Osteoblast (primary cell): ENCODE results near the gene EFCAB10. TPM values are rescaled to one million over a fixed set of nuclear protein-coding genes. Genes with fewer than 3 reads are reported as not detected.

Experiments
- DNase-seq: peaks from one replicate; pipeline ENCODE4 v3.0.0; 2011; ENCODE audit warnings: low spot score, mixed read lengths; ENCODE audit not compliant: insufficient read length; ENCODE audit errors: missing footprints
- H2AFZ ChIP-seq: 2 replicates; pipeline ENCODE4 v1.6.0; 2011; ENCODE audit warnings: mild to moderate bottlenecking, low read length
- H3K27ac ChIP-seq: 2 replicates; pipeline ENCODE4 v1.5.1; 2011; ENCODE audit warnings: mild to moderate bottlenecking, low read depth, low read length, moderate library complexity
- H3K27me3 ChIP-seq: 2 replicates; pipeline ENCODE4 v1.6.0; 2012; ENCODE audit warnings: mild to moderate bottlenecking, control low read depth, inconsistent platforms, low read length, moderate library complexity; ENCODE audit not compliant: insufficient read depth
- H3K36me3 ChIP-seq: 2 replicates; pipeline ENCODE4 v1.5.1; 2011; ENCODE audit warnings: mild to moderate bottlenecking, low read length, control low read depth, moderate library complexity; ENCODE audit not compliant: insufficient read depth
- H3K4me1 ChIP-seq: 2 replicates; pipeline ENCODE4 v1.5.1; 2011; ENCODE audit warnings: mild to moderate bottlenecking, low read length, control low read depth, moderate library complexity; ENCODE audit not compliant: insufficient read depth
- H3K4me2 ChIP-seq: 2 replicates; pipeline ENCODE4 v1.6.0; 2011; ENCODE audit warnings: mild to moderate bottlenecking, low read length; ENCODE audit not compliant: insufficient read depth
- H3K4me3 ChIP-seq: fragments of 200-600 bp; sonication (generic); 3 replicates; pipeline ENCODE4 v1.5.1; 2012; ENCODE audit warnings: mild to moderate bottlenecking, low read length, inconsistent platforms; ENCODE audit not compliant: insufficient read depth
- H3K79me2 ChIP-seq: 2 replicates; pipeline ENCODE4 v1.6.0; 2012; ENCODE audit warnings: mild to moderate bottlenecking, low read length, control low read depth, inconsistent platforms; ENCODE audit not compliant: insufficient read depth
- H3K9me3 ChIP-seq: 2 replicates; pipeline ENCODE4 v1.5.1; 2011; ENCODE audit warnings: low read depth, low read length, control low read depth
- H4K20me1 ChIP-seq: 2 replicates; pipeline ENCODE4 v1.6.0; 2012; ENCODE audit warnings: mild to moderate bottlenecking, low read length, control low read depth; ENCODE audit not compliant: insufficient read depth
- total RNA-seq: library from RNA; depleted of rRNA; stranded (reverse); fragments of >200 nt; gene quantifications from 2 replicates; pipeline ENCODE4 v1.2.3, GENCODE V29; 2012
- TF ChIP-seq, protein P1 (sequence below): IDR thresholded peaks from 2 replicates; pipeline ENCODE4 v1.5.1; 2011; ENCODE audit warnings: mild to moderate bottlenecking, low read depth, low read length, moderate library complexity; ENCODE audit errors: extremely low read depth

EFCAB10 gene
- total RNA-seq, 1 donor = not detected

DNA sequence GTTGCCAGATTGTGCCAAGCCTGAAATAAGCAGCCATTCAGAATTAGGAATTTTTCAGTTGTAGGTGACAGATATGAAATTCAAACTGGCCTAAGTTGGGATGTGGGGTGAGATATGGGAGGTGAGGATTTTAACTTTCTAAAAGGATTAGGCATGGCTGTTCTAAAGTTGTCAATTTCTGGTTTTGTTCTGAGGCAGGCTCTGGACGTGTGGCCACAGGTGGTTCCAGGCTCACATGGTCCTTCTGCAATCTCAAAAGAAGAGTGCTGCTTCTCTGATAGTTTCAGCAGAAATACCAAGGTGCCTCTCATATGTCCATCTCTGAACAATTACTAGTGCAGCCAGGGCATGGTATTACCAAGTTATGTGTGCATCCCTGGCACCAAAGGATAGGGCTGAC lies 21.4 kb downstream of the EFCAB10 start:
- H3K4me3 ChIP-seq = no peak overlapping the region
- no peaks in the 10 kb centered on the region for H3K4me1 ChIP-seq
- no peak overlapping the region for H3K27ac ChIP-seq
- H3K36me3 ChIP-seq = peaks cover 57% of the 10 kb centered on the region
- H3K4me2 ChIP-seq = no peak overlapping the region
- TF ChIP-seq, protein P1, sequence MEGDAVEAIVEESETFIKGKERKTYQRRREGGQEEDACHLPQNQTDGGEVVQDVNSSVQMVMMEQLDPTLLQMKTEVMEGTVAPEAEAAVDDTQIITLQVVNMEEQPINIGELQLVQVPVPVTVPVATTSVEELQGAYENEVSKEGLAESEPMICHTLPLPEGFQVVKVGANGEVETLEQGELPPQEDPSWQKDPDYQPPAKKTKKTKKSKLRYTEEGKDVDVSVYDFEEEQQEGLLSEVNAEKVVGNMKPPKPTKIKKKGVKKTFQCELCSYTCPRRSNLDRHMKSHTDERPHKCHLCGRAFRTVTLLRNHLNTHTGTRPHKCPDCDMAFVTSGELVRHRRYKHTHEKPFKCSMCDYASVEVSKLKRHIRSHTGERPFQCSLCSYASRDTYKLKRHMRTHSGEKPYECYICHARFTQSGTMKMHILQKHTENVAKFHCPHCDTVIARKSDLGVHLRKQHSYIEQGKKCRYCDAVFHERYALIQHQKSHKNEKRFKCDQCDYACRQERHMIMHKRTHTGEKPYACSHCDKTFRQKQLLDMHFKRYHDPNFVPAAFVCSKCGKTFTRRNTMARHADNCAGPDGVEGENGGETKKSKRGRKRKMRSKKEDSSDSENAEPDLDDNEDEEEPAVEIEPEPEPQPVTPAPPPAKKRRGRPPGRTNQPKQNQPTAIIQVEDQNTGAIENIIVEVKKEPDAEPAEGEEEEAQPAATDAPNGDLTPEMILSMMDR = no peak
- DNase-seq = no peak
- no peaks in the 10 kb centered on the region for H4K20me1 ChIP-seq
- H3K27me3 ChIP-seq = no peaks in the 10 kb centered on the region
- no peaks in the 10 kb centered on the region for H3K79me2 ChIP-seq
- H2AFZ ChIP-seq = no peak overlapping the region
- no peaks in the 10 kb centered on the region for H3K9me3 ChIP-seq

DNA sequence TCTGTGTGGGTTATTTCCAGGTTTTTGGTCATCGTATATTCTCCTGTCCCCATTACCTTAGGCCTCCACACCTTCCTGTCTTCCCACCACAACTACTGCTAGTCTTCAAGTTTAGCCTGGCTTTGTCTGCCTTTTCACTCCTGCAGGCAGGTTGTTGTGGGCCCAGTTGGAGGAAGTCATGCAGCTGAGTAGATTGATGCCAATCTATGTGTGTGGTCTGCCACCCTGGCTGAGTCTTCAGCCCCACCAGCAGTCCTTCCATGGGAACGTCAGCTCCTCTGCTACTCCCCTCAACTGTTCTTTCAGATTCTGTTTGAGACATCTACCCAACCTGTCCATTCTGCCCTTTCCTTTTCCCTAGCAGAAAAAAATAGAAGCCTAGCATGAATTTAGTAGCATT lies 43.0 kb downstream of the EFCAB10 start:
- no peak overlapping the region for H3K27ac ChIP-seq
- H3K36me3 ChIP-seq = peaks cover 66% of the 10 kb centered on the region
- H3K4me3 ChIP-seq = no peak overlapping the region
- H3K27me3 ChIP-seq = no peaks in the 10 kb centered on the region
- peaks cover 4% of the 10 kb centered on the region for H3K4me1 ChIP-seq
- H3K4me2 ChIP-seq = no peak overlapping the region
- H2AFZ ChIP-seq = no peak overlapping the region
- H3K79me2 ChIP-seq = peaks cover 23% of the 10 kb centered on the region
- no peak for DNase-seq
- TF ChIP-seq, protein P1 = no peak
- H3K9me3 ChIP-seq = no peaks in the 10 kb centered on the region
- H4K20me1 ChIP-seq = peaks cover 12% of the 10 kb centered on the region

DNA sequence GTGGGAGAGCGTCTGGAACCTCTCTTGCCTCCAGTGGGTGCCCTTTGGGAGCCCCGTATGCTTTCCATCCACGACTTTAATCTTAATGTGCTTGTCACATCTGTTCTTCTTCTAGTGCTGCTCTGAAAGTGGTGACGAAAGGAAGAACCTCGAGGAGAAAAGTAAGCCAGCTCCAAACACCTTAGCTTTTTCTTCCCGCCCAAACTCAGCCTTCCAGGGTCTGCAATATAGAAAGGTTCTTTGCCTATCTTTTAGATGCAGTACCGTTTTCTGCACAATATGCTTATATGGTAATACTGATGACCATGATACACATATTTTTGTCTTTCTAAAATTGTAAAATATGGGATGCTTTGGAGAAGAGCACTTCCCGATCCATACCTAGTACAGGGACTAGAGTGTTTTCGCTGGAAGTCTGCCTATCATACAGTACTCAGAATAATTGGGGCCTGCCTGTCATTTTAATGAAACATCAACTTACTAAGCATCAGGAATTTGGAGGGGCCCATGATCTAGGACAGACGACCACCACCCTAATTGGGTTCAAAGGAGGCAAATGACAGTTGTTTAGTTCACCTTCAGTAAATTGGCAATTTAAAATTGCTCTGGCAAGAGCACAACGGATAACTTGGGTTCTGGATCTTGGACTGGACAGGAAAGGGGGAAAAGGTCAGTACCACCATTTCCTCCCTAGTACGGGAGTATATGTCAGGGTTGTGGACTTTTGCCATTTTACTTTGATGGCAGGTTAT lies 48.4 kb downstream of the EFCAB10 start:
- Histone ChIP-seq H3K27ac (peak overlapping the region; percentile 83), H3K27me3 (no peaks in the 10 kb centered on the region), H4K20me1 (peaks cover 9% of the 10 kb centered on the region), H3K4me3 (peak overlapping the region; percentile 99), H3K4me1 (peaks cover 17% of the 10 kb centered on the region), H3K79me2 (peaks cover 36% of the 10 kb centered on the region), H3K9me3 (no peaks in the 10 kb centered on the region), H3K4me2 (peak overlapping the region; percentile 99), H3K36me3 (peaks cover 19% of the 10 kb centered on the region), H2AFZ (peak overlapping the region; percentile 96)
- TF ChIP-seq, protein P1 = no peak
- no peak for DNase-seq

DNA sequence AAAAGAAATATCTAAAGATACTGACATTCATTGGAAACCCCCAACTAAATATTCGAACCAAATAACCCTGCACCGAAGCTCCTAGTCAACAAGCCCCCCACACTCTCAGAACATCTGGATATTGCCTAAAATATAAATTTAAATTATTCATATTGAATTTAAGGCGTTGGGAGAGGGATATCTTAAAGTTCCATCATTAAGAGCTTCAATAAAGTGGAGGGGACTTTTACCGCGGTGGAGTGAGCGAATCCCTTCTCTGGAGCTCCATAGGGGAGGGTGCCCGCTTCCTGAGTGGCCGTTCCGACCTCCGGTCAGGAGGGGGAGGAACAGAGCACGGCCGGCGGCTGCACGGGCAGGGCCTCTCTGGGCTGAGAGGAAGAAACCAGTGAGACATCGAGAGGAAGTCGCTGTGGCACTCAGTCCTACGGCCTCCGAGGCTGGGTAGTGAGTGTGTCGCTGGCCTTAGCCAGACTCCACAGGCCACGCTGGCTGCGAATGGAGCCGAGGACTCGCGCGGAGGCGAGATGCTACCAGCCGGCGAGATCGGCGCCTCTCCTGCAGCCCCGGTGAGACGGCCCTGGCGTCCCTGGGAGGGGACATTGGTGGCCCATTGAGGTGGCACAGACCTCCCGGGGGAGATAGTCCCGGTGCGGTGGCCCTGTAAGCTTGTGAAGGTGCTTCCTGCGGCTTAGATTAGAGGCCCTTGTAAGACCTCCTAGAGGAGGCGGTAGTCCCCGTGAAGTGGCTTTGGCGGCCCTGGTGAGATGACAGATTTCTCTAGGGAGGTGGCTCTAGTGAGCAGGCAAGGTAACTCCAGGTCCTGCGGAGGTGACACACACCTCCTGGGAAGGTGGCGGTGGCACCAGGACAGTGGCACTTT lies 49.3 kb downstream of the EFCAB10 start, which contains the start of gene RINT1:
RINT1 (plus strand) TSS at position 410 of the 880 bp plus-strand sequence; CDS start at position 525, 115 bp downstream.
- peaks cover 17% of the 10 kb centered on the region for H3K4me1 ChIP-seq
- H2AFZ ChIP-seq = peak within 1 kb of the TSS; percentile 99
- peaks cover 9% of the 10 kb centered on the region for H4K20me1 ChIP-seq
- TF ChIP-seq, protein P1 = peak; percentile 78
- H3K9me3 ChIP-seq = no peaks in the 10 kb centered on the region
- no peaks in the 10 kb centered on the region for H3K27me3 ChIP-seq
- peak; percentile 95 for DNase-seq
- peak within 1 kb of the TSS; percentile 83 for H3K27ac ChIP-seq
- H3K4me2 ChIP-seq = peak within 1 kb of the TSS; percentile 99
- peaks cover 15% of the 10 kb centered on the region for H3K36me3 ChIP-seq
- H3K79me2 ChIP-seq = peaks cover 36% of the 10 kb centered on the region
- H3K4me3 ChIP-seq = peak within 1 kb of the TSS; percentile 99
